Heart left ventricle (tissue), 16 donors: ENCODE data around the gene MVK. TPM values are rescaled to one million over a fixed set of nuclear protein-coding genes. Genes with fewer than 3 reads are reported as not detected.
A peak's percentile ranks its signal among the peaks of the same experiment; 100 is the strongest.

Experiments used
- ATAC-seq, 4 donors: fragments of 200-7000 bp; cut with Tn5 transposase; one replicate each; pipeline ENCODE4 v1.9.1; 2020 to 2022; ENCODE audit warnings: moderate library complexity in 4 of 4, mild to moderate bottlenecking in 3 of 4, moderate number of reproducible peaks in 1 of 4
- DNase-seq, 5 donors: peaks; one replicate each; pipeline ENCODE4 v3.0.0-alpha.2; 2020
- H3K27ac ChIP-seq, 12 donors: fragments of 200-600 bp; sonication (generic) in 4 of 12; one replicate each; pipeline versions ENCODE4 v1.5.0 to v1.8.0; 2016 to 2022; ENCODE audit warnings: mild to moderate bottlenecking in 2 of 12
- H3K27me3 ChIP-seq, 9 donors: fragments of 200-600 bp; sonication (generic) in 2 of 9; one replicate each; pipeline versions ENCODE4 v1.5.1 to v1.8.0; 2016 to 2022; ENCODE audit warnings: mild to moderate bottlenecking in 3 of 9
- H3K36me3 ChIP-seq, 9 donors: fragments of 200-600 bp; sonication (generic) in 2 of 9; one replicate each; pipeline versions ENCODE4 v1.5.0 to v1.8.0; 2018 to 2022; ENCODE audit warnings: mild to moderate bottlenecking in 2 of 9
- H3K4me1 ChIP-seq, 12 donors: fragments of 200-600 bp; sonication (generic) in 4 of 12; one replicate each; pipeline versions ENCODE4 v1.5.0 to v1.8.0; 2016 to 2022; ENCODE audit warnings: mild to moderate bottlenecking in 3 of 12
- H3K4me3 ChIP-seq, 12 donors: fragments of 200-600 bp; sonication (generic) in 4 of 12; one replicate each; pipeline versions ENCODE4 v1.5.0 to v1.8.0; 2017 to 2022; ENCODE audit warnings: mild to moderate bottlenecking in 9 of 12, moderate library complexity in 4 of 12
- H3K9me3 ChIP-seq, 12 donors: fragments of 200-600 bp; sonication (generic) in 4 of 12; one replicate each; pipeline versions ENCODE4 v1.5.0 to v1.8.0; 2016 to 2022; ENCODE audit warnings: mild to moderate bottlenecking in 1 of 12
- POLR2A ChIP-seq, 2 donors: fragments of 450-650 bp; IDR thresholded peaks; one replicate each; pipeline ENCODE4 v1.6.1; 2017; ENCODE audit warnings: antibody characterized with exemption in 2 of 2, mild to moderate bottlenecking in 2 of 2, moderate library complexity in 2 of 2
- WGBS, 4 donors: extraction: QIAGEN DNeasy Blood & Tissue Kit in 2 of 4; methylation state at CpG; one replicate each; pipeline versions ENCODE4 v1.1.5 to v1.1.7; 2013 to 2018; 5-methylcytosine and 5-hydroxymethylcytosine counted together
- intact Hi-C, 10 donors: fragments of 100-400 bp; cut with DNase I; formaldehyde crosslinking; loops; one replicate each; pipeline versions ENCODE4 v1.11.1 to v1.14.2; 2022
- polyA plus RNA-seq, 2 donors: library from polyadenylated mRNA; stranded (reverse); fragments of 200-250 nt; gene quantifications; one replicate each; pipeline ENCODE4 v1.2.3, GENCODE V29; 2013
- total RNA-seq, 9 donors: library from RNA; depleted of rRNA in 2 of 9; stranded (reverse); fragments of >200 nt in 2 of 9; fragmentation: NEBNext Ultra II Directional in 3 of 9; extraction: Animal tissue kit (Norgen Biotek cat#: 25700) in 3 of 9; gene quantifications; one replicate each; pipeline versions ENCODE4 v1.1.0 to v1.2.4, GENCODE V29; 2016 to 2023
- TF ChIP-seq, protein P1 (sequence below), 12 donors: fragments of 200-600 bp; sonication (generic) in 4 of 12; IDR thresholded peaks; one replicate each; pipeline versions ENCODE4 v1.5.0 to v1.8.0; 2018 to 2022; ENCODE audit warnings: antibody characterized with exemption in 12 of 12, mild to moderate bottlenecking in 5 of 12
- donor health status: ischemic (EF 13 %, LVEDD 7.1; RV severe dilation, severe dysfunction).
- donor health status: healthy with polysubstance abuse.
- donor health status: DM: no; HTN: yes; CAD: no.
- donor health status: DM: no; HTN: no; CAD: no.
- donor health status: ischemic (EF 25% LVEDD 6.9; RV normal size, moderate dysfunction).
- donor health status: ischemic (EF 25% LVEDD 5.7; RV mildly dilated, moderate dysfunction).
- donor health status: healthy.
- donor health status: DM: yes; HTN: yes; CAD: no.
- donor health status: ischemic (EF 35%, LVEDD 5.7; RV mildly dilated, moderate dysfunction).
- donor health status: nonischemic (EF 11% LVEDD 7.7; RV severe dilation, severe dysfunction).
- donor health status: DM: yes; HTN: yes; CAD: no.
- donor health status: PGD.
- donor health status: ischemic (EF 29% LVEDD 5.4; RV normal size, mild dysfunction).
- donor health status: nonischemic (EF 23%, LVEDD 6.1; RV moderate dilation, normal function).

The MVK gene
- total and polyA plus RNA-seq, 11 donors: 7.9 to 14.9 (median 10.1) TPM

GRCh38 chr12:109553483-109553882 lies 20.1 kb upstream of the MVK start:
- Histone ChIP-seq H3K4me1 (peaks cover 0 to 3% (median 0%) of the 10 kb centered on the region in 12 donors), H3K4me3 (no peak overlapping the region), H3K36me3 (peaks cover 0 to 13% (median 0%) of the 10 kb centered on the region in 9 donors), H3K9me3 (no peaks in the 10 kb centered on the region), H3K27me3 (peaks cover 0 to 22% (median 0%) of the 10 kb centered on the region in 9 donors), H3K27ac (no peak overlapping the region)
- ATAC-seq (no peak), DNase-seq (no peak)
- TF ChIP-seq, protein P1, sequence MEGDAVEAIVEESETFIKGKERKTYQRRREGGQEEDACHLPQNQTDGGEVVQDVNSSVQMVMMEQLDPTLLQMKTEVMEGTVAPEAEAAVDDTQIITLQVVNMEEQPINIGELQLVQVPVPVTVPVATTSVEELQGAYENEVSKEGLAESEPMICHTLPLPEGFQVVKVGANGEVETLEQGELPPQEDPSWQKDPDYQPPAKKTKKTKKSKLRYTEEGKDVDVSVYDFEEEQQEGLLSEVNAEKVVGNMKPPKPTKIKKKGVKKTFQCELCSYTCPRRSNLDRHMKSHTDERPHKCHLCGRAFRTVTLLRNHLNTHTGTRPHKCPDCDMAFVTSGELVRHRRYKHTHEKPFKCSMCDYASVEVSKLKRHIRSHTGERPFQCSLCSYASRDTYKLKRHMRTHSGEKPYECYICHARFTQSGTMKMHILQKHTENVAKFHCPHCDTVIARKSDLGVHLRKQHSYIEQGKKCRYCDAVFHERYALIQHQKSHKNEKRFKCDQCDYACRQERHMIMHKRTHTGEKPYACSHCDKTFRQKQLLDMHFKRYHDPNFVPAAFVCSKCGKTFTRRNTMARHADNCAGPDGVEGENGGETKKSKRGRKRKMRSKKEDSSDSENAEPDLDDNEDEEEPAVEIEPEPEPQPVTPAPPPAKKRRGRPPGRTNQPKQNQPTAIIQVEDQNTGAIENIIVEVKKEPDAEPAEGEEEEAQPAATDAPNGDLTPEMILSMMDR (IDR thresholded peaks at IDR 0.05): no peak
- no peak for TF ChIP-seq POLR2A (IDR thresholded peaks at IDR 0.05)
- 89 to 94% (median 89%) methylated on average over 7 of the region's 7 CpGs for WGBS, 4 donors
- intact Hi-C loops: no loop called here

DNA sequence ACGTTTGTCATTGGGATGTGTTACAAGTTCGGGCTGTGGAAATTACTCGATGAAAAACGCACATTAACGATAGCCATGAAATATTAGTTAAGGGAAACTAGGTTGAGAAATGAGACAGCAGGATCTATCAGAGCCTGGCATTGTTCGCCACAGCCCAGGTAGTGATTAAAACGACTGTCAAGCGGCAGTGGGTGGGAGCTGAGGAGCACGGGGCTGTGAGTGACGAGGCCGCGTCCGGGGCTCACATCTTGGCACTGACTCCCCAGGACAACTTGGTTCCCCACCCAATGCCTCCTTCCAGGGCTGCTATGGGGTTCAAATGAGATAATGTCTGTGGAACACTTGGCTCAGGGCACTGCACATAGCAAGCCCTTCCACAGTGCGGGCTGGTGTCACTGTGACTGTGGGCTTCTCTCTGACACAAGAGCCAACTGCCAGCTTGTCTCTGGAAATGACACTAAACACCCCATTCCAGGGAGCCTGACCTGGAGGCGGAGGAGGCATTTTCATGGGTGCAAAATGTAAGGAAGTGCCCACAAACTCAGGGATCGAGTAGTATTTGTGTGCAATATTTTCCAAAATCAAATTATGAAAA lies 19.6 kb upstream of the MVK start:
- H3K4me1 ChIP-seq: peaks cover 0 to 3% (median 0%) of the 10 kb centered on the region in 12 donors
- no peak overlapping the region for H3K4me3 ChIP-seq
- no peaks in the 10 kb centered on the region for H3K9me3 ChIP-seq
- intact Hi-C loops: no loop called here
- DNase-seq: no peak
- H3K27me3 ChIP-seq: peaks cover 0 to 17% (median 0%) of the 10 kb centered on the region in 9 donors
- TF ChIP-seq POLR2A (IDR thresholded peaks at IDR 0.05): no peak
- TF ChIP-seq, protein P1 (IDR thresholded peaks at IDR 0.05): no peak
- peaks cover 0 to 17% (median 0%) of the 10 kb centered on the region in 9 donors for H3K36me3 ChIP-seq
- no peak overlapping the region for H3K27ac ChIP-seq
- 54 to 65% (median 63%) methylated on average over 16 of the region's 16 CpGs for WGBS, 4 donors
- peak in 1 of 4 donors; percentile 16 for ATAC-seq

GRCh38 chr12:109554761-109555160 lies 18.8 kb upstream of the MVK start:
- H3K27ac ChIP-seq: no peak overlapping the region
- H3K27me3 ChIP-seq: peaks cover 0 to 16% (median 0%) of the 10 kb centered on the region in 9 donors
- intact Hi-C loops: no loop called here
- H3K4me1 ChIP-seq: peaks cover 0 to 3% (median 0%) of the 10 kb centered on the region in 12 donors
- H3K9me3 ChIP-seq: no peaks in the 10 kb centered on the region
- peaks cover 0 to 17% (median 0%) of the 10 kb centered on the region in 9 donors for H3K36me3 ChIP-seq
- H3K4me3 ChIP-seq: no peak overlapping the region
- WGBS, 4 donors: 71 to 80% (median 76%) methylated on average over 6 of the region's 6 CpGs
- no peak for DNase-seq
- ATAC-seq: no peak
- TF ChIP-seq, protein P1 (IDR thresholded peaks at IDR 0.05): no peak
- no peak for TF ChIP-seq POLR2A (IDR thresholded peaks at IDR 0.05)

GRCh38 chr12:109555431-109556315 lies 17.9 kb upstream of the MVK start:
- Histone ChIP-seq H3K27me3 (peaks cover 0 to 11% (median 0%) of the 10 kb centered on the region in 9 donors), H3K9me3 (no peaks in the 10 kb centered on the region), H3K27ac (no peak overlapping the region), H3K36me3 (peaks cover 0 to 20% (median 0%) of the 10 kb centered on the region in 9 donors), H3K4me1 (peaks cover 0 to 3% (median 0%) of the 10 kb centered on the region in 12 donors), H3K4me3 (no peak overlapping the region)
- DNase-seq: no peak
- TF ChIP-seq, protein P1 (IDR thresholded peaks at IDR 0.05): no peak
- no peak for TF ChIP-seq POLR2A (IDR thresholded peaks at IDR 0.05)
- intact Hi-C loops: no loop called here
- ATAC-seq: no peak
- WGBS, 4 donors: 76 to 83% (median 80%) methylated on average over 18 of the region's 18 CpGs
